Stimulated activated CD4-positive, alpha-beta T cell treated with anti-CD3 and anti-CD28 coated beads, Interleukin-2, amount 100 ng/mL, for 4 hours (primary cell): ENCODE measurements around the gene NUS1.
"Not testable (repeated sequence)": the region's sequence is repeated elsewhere in the genome, so short reads cannot be mapped to it uniquely, and the experiment has no call there.

Source experiments
- DNase-seq: peaks from one replicate; pipeline ENCODE4 v3.0.0-alpha.2; 2020; ENCODE audit warnings: low read depth

NUS1 gene

DNA sequence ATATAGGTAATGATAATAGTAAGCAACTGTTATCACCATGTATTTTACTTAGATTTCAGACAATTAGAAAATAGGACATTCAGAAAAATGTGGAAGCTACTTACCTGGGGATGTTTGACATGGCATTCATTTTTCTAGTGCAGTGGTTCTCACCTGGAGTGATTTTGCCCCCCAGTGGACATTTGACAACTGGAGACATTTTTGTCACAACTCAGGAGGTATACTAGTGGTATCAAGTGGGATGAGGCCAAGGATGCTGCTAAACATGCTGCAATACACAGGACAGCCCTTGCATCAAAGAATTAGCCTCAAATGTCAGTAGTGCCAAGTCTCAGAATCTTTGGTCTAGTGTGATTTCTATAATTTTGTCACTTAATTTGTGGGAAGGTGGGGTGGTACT lies 36.1 kb downstream of the NUS1 start:
- DNase-seq = no peak

DNA sequence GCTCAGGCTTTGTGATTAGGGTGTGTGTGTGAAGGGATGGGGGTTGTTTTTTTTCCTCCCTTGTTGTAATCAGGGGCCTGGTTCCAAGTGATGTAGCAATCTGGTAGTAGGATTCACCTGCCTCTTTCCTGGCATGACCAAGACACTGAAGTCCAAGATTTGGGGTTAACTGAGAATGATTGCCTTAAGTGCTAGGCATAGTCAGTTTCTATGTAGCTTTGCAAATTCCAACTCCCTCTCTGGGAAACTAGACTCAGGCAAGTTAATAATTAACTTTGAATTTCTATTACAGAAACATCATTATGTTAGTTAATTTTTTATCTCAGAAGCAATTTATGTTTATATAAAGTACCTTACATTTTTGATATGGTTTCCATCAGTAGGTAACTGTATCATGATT lies 43.6 kb downstream of the NUS1 start:
- DNase-seq = no peak

DNA sequence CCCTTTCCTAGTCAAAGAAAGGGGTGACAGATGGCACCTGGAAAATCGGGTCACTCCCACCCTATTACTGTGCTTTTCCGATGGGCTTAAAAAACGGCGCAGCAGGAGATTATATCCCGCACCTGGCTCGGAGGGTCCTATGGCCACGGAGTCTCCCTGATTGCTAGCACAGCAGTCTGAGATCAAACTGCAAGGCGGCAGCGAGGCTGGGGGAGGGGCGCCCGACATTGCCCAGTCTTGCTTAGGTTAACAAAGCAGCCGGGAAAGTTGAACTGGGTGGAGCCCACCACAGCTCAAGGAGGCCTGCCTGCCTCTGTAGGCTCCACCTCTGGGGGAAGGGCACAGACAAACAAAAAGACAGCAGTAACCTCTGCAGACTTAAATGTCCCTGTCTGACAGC lies 46.3 kb downstream of the NUS1 start:
- not testable (repeated sequence) for DNase-seq

DNA sequence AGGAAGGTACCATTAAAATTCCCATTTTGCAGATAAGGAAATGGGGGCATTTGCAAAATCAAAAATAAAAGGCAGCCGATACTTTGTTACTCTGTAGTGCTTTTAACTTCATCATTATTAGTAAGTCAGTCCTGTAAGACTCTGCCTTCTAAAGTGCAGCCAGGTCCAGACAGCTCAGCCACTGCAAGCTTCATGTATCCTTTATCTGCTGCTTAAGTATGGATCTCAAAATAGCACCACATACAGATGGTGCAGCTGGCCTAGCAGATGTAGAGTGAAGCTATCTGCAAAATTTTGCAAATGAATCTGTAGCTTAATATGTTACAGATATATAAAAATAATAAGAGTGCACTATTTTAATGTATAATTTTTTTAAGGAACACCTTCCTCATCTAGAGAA lies 53.4 kb downstream of the NUS1 start:
- DNase-seq = no peak

DNA sequence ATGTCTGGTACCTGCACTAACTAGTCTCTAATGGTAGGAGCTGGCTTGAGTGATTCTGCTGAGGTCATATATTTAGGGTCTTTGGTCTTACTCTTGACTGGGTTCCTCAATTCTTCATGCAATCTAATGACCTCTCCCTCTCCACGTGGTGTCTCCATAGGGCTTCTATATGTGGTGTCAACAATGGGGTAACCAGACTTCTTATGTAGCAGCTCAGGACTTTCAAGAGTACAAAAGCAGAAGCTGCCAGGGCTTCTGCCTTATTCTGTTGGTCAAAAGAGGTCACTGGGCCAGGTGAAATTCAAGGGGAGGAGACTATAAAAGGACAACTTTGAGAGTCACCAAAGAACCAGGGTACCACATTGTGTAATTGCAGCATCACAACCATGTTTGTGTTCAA lies 54.3 kb downstream of the NUS1 start:
- no peak for DNase-seq

DNA sequence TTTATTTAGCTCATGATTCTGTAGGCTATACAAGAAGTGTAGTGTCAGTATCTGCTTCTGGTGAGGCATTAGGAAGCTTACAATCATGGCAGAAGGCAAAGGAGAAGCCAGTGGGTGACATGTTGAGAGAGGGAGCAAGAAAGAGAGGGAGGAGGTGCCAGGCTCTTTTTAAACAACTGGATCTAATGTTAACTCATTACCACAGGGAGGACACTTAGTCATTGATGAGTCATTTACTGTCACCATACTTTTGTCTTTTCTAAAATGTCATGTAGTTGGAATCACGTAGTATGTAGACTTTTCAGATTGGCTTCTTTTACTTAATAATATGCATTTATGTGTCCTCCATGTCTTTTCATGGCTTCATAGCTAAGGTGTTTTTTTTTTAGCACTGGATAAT lies 58.1 kb downstream of the NUS1 start:
- DNase-seq = no peak

DNA sequence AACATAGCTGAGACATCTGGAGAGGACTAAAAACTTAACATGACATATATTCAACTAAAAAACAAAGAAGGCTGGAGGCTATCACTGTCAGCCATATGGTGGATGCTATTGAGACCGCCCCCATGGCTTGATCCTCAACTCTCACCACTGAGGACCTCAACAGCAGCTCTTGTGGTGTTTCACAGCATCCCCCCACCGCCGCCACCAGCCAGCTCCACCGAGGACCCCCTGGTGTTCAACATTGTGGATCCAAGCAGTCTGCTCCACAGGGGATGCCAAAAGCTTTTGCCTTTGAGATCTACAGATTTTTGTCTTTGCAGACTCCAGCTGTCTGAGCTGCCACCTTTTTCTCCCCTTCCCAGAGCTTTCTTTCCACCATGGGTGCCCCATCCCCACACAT lies 64.6 kb downstream of the NUS1 start:
- no peak for DNase-seq

DNA sequence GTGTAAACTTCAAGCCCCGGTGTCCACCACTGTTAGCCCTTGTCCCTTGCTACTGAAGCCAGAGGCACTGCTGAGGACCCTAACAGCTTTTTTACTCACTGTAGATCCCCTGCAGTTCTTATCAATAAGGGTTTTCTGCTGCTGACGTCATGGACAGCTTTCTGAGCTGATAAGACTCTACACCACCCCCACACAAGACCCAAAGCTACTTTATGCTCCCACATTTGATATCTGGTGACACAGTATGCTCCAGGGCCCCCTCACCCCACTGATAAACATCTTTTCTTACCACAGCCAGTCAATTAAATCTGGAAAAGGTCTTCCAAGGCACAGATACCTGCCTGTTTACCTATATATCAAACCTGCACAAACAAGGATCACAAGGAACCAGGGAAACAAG lies 65.3 kb downstream of the NUS1 start:
- DNase-seq = no peak

DNA sequence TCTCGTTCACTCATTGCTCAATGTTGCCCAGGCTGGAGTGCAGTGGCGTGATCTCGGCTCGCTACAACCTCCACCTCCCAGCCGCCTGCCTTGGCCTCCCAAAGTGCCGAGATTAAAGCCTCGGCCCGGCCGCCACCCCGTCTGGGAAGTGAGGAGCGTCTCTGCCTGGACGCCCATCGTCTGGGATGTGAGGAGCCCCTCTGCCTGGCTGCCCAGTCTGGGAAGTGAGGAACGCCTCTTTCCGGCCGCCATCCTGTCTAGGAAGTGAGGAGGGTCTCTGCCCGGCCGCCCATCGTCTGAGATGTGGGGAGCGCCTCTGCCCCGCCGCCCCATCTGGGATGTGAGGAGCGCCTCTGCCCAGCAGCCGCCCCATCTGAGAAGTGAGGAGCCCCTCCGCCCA lies 75.4 kb downstream of the NUS1 start:
- DNase-seq = not testable (repeated sequence)
